Stomach (tissue), 4 donors: ENCODE measurements around the gene PFKL.

Source experiments
- CTCF ChIP-seq, 7 experiments: fragments of 450-650 bp in 4 of 7; fragments of 200-600 bp in 3 of 7; sonication (generic) in 3 of 7; IDR thresholded peaks; one replicate each; pipeline ENCODE4 v1.5.1; 2016 to 2019; ENCODE audit warnings: antibody characterized with exemption in 7 of 7, control low read depth in 2 of 7, mild to moderate bottlenecking in 1 of 7
- EP300 ChIP-seq: sonication (generic); formaldehyde crosslinking; IDR thresholded peaks from one replicate; pipeline ENCODE4 v1.6.1; 2017; ENCODE audit warnings: antibody characterized with exemption
- POLR2A ChIP-seq, 4 donors: fragments of 450-650 bp; IDR thresholded peaks; one replicate each; pipeline ENCODE4 v1.6.1; 2016; ENCODE audit warnings: antibody characterized with exemption in 4 of 4, control low read depth in 2 of 4, mild to moderate bottlenecking in 1 of 4, moderate library complexity in 1 of 4
- POLR2AphosphoS5 ChIP-seq, 3 donors: sonication (generic); formaldehyde crosslinking; IDR thresholded peaks; one replicate each; pipeline ENCODE4 v1.6.1; 2016; ENCODE audit warnings: antibody characterized with exemption in 3 of 3

- TF ChIP-seq CTCF (IDR thresholded peaks at IDR 0.05) (no peak), POLR2A (IDR thresholded peaks at IDR 0.05) (no peak), EP300 (no peak), POLR2AphosphoS5 (IDR thresholded peaks at IDR 0.05) (no peak)
These were observed 28.1 kb upstream of the PFKL start for GRCh38 chr21:44271558-44272283.
